Natural killer cell (primary cell): ENCODE data around the gene FBN3. TPM values are rescaled to one million over a fixed set of nuclear protein-coding genes. Genes with fewer than 3 reads are reported as not detected.

Experiments
- ATAC-seq, 3 donors: fragments of 150-1000 bp in 2 of 3; fragments of 200-7000 bp in 1 of 3; cut with Tn5 transposase; 1 replicate in 1 of 3; 2 replicates in 2 of 3; pipeline ENCODE4 v1.10.0; 2021; ENCODE audit warnings: mild to moderate bottlenecking in 2 of 3, moderate library complexity in 2 of 3
- DNase-seq, 2 donors: peaks; one replicate each; pipeline versions ENCODE4 v3.0.0 to v3.0.0-alpha.2; 2013 to 2021; ENCODE audit warnings: mixed read lengths in 1 of 2
- H3K27ac ChIP-seq: one replicate; pipeline ENCODE4 v1.5.1; 2013; ENCODE audit warnings: mild to moderate bottlenecking, low read length
- H3K27me3 ChIP-seq: one replicate; pipeline ENCODE4 v1.6.1; 2013; ENCODE audit warnings: low read length; ENCODE audit not compliant: control insufficient read depth, insufficient read depth
- H3K36me3 ChIP-seq: one replicate; pipeline ENCODE4 v1.6.1; 2013; ENCODE audit warnings: low read length; ENCODE audit not compliant: control insufficient read depth, insufficient read depth
- H3K4me1 ChIP-seq: one replicate; pipeline ENCODE4 v1.6.1; 2013; ENCODE audit warnings: low read length; ENCODE audit not compliant: control insufficient read depth, insufficient read depth
- H3K4me3 ChIP-seq: one replicate; pipeline ENCODE4 v1.5.1; 2013; ENCODE audit warnings: low read length
- H3K9me3 ChIP-seq: one replicate; pipeline ENCODE4 v1.6.1; 2013; ENCODE audit warnings: low read length; ENCODE audit not compliant: control insufficient read depth, insufficient read depth
- H3K27ac Mint-ChIP-seq, 2 donors: one replicate each; pipeline ENCODE4 v1.8.0; 2022; ENCODE audit warnings: mild to moderate bottlenecking in 2 of 2, mixed read lengths in 2 of 2, moderate library complexity in 1 of 2
- H3K27me3 Mint-ChIP-seq, 2 donors: one replicate each; pipeline ENCODE4 v1.8.0; 2022; ENCODE audit warnings: low read depth in 2 of 2, mixed read lengths in 2 of 2
- H3K36me3 Mint-ChIP-seq: one replicate; pipeline ENCODE4 v1.8.0; 2022; ENCODE audit warnings: mixed read lengths
- H3K4me1 Mint-ChIP-seq, 2 donors: one replicate each; pipeline ENCODE4 v1.8.0; 2022; ENCODE audit warnings: mixed read lengths in 2 of 2
- H3K4me3 Mint-ChIP-seq: one replicate; pipeline ENCODE4 v1.8.0; 2022; ENCODE audit warnings: mild to moderate bottlenecking, moderate library complexity, mixed read lengths
- H3K9me3 Mint-ChIP-seq, 2 donors: one replicate each; pipeline ENCODE4 v1.8.0; 2022; ENCODE audit warnings: mixed read lengths in 2 of 2
- CTCF ChIP-seq: fragments of 200-600 bp; IDR thresholded peaks from one replicate; pipeline ENCODE4 v1.8.0; 2022; ENCODE audit warnings: antibody characterized with exemption
- WGBS: methylation state at CpG from one replicate; pipeline ENCODE4 v1.1.7; 2013; ENCODE audit warnings: missing lambda C conversion rate; ENCODE audit not compliant: insufficient coverage; 5-methylcytosine and 5-hydroxymethylcytosine counted together
- intact Hi-C: fragments of 100-400 bp; cut with micrococcal nuclease; formaldehyde crosslinking; loops from one replicate; pipeline ENCODE4 v1.14.2; 2022
- total RNA-seq, 4 donors: library from RNA; stranded (reverse); fragments of 120-200 nt in 1 of 4; gene quantifications; one replicate each; pipeline versions ENCODE4 v1.2.3 to v1.2.4, GENCODE V29; 2013 to 2022

FBN3 gene
- total RNA-seq, 3 donors from 2014 or later (not counting 1 experiment from before 2014, with no cell fraction given) = 0.25 TPM; not detected in 2

GRCh38 chr19:8069096-8069973 is 80.1 kb downstream of the FBN3 start:
- TF ChIP-seq CTCF = peak; percentile 46
- WGBS = 86% methylated on average over 13 of the region's 13 CpGs
- intact Hi-C loops = no loop called here
- H3K4me3 ChIP-seq = no peak overlapping the region
- no peaks in the 10 kb centered on the region for H3K27me3 ChIP-seq
- Mint-ChIP-seq H3K4me3 (no peak overlapping the region), H3K9me3 (peaks cover 2 to 10% of the 10 kb centered on the region in 2 donors), H3K27ac (no peak overlapping the region), H3K27me3 (no peaks in the 10 kb centered on the region), H3K4me1 (peaks cover 31 to 32% of the 10 kb centered on the region in 2 donors), H3K36me3 (peaks cover 9% of the 10 kb centered on the region)
- peaks cover 20% of the 10 kb centered on the region for H3K9me3 ChIP-seq
- H3K36me3 ChIP-seq = no peaks in the 10 kb centered on the region
- H3K4me1 ChIP-seq = peaks cover 10% of the 10 kb centered on the region
- no peak overlapping the region for H3K27ac ChIP-seq
- ATAC-seq (no peak), DNase-seq (peak in 1 of 2 donors; percentile 22)

GRCh38 chr19:8065875-8066261 is 83.5 kb downstream of the FBN3 start:
- ATAC-seq = no peak
- Histone ChIP-seq H3K4me1 (peaks cover 10% of the 10 kb centered on the region), H3K4me3 (no peak overlapping the region), H3K9me3 (peaks cover 18% of the 10 kb centered on the region), H3K36me3 (no peaks in the 10 kb centered on the region), H3K27me3 (no peaks in the 10 kb centered on the region), H3K27ac (no peak overlapping the region)
- H3K27me3 Mint-ChIP-seq = no peaks in the 10 kb centered on the region
- DNase-seq = no peak
- intact Hi-C loops = no loop called here
- no peak overlapping the region for H3K4me3 Mint-ChIP-seq
- no peak overlapping the region for H3K27ac Mint-ChIP-seq
- H3K36me3 Mint-ChIP-seq = peaks cover 9% of the 10 kb centered on the region
- TF ChIP-seq CTCF = no peak
- H3K4me1 Mint-ChIP-seq = peaks cover 8 to 10% of the 10 kb centered on the region in 2 donors
- peaks cover 2 to 6% of the 10 kb centered on the region in 2 donors for H3K9me3 Mint-ChIP-seq
- 96% methylated on average over 20 of the region's 20 CpGs for WGBS

- Histone ChIP-seq H3K4me1 (peaks cover 10% of the 10 kb centered on the region), H3K27me3 (no peaks in the 10 kb centered on the region), H3K4me3 (no peak overlapping the region), H3K9me3 (peaks cover 14% of the 10 kb centered on the region), H3K36me3 (no peaks in the 10 kb centered on the region), H3K27ac (no peak overlapping the region)
- Mint-ChIP-seq H3K27me3 (no peaks in the 10 kb centered on the region), H3K9me3 (peaks cover 1 to 5% of the 10 kb centered on the region in 2 donors), H3K36me3 (peaks cover 5% of the 10 kb centered on the region), H3K4me1 (peaks cover 8 to 10% of the 10 kb centered on the region in 2 donors), H3K4me3 (peak overlapping the region; percentile 35), H3K27ac (peak overlapping the region; percentile 21 to 57)
- DNase-seq (no peak), ATAC-seq (peak in 2 of 3 donors; percentile 53 to 63)
- 59% methylated on average over 24 of the region's 24 CpGs for WGBS
- intact Hi-C loops = no loop called here
- TF ChIP-seq CTCF = no peak
These were observed 84.2 kb downstream of the FBN3 start for GRCh38 chr19:8064911-8065874.
